DMS114 treated with DMSO at 0.1 percent for 48 hours (cell line): ENCODE measurements around the gene DAZAP1.

ENCODE experiments used
- DNase-seq: peaks from one replicate; lab custom pipeline; 2025; ENCODE audit not compliant: unreplicated experiment; lab: John Stamatoyannopoulos, UW

The DAZAP1 gene

GRCh38 chr19:1377176-1377964 is 30.0 kb upstream of the DAZAP1 start:
- no peak for DNase-seq

DNA sequence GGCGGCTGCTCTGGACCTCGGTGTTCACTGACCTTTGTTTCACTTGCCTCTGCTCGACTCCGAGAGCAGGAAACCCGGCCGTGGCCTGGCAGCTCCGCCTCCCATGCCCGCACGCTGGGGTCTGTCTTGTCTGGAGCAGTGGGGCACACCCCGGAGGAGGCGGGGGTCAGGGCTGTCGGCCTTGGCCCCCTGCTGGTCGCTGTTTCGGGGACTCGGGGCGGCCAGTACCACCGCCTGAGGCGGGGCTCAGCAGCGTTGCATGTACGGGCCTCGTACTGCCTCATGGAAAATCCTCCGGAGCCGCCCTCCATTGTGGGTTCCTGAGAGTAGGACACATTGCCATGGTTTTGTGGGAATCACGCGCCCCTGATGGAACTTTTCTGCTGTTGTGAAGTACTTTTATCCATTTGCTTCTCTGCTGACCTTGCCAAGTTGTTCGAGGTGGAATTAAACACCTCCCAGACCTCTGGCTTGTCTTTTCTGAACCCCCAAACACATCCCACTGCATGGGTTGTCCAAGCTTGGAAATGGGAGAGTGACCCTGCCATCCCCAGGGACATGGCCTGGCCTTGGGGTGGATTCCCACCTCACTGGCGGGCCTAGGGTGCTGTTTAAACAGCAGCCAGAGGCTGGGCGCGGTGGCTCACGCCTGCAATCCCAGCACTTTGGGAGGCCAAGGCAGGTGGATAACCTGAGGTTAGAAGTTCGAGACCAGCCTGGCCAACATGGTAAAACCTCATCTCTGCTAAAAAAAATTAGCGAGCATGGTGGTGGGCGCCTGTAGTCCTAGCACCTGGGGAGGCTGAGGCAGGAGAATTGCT is 29.2 kb upstream of the DAZAP1 start:
- DNase-seq: no peak

- no peak for DNase-seq
Observed at GRCh38 chr19:1379126-1379905, 28.1 kb upstream of the DAZAP1 start.

GRCh38 chr19:1379961-1380489 is 27.4 kb upstream of the DAZAP1 start:
- DNase-seq: no peak

DNA sequence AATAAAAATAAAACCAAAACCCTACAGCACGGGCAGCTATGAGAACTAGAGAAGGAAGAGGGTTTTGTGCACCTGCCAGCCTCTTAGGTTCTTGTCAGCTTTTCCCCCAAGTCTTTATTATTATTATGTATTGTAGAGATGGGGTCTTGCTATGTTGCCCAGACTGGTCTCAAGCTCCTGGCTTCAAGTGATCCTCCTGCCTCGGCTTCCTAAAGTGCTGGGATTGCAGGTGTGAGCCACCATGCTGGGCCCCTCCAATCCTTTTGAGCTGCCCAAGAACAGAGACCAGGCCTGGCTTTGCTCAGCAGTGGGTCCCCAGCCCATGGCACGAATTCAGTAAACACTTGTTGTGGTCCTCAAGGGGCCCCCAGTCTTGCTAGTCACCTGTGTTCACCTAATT is 25.1 kb upstream of the DAZAP1 start:
- no peak for DNase-seq

- no peak for DNase-seq
Observed at GRCh38 chr19:1383017-1383311, 24.4 kb upstream of the DAZAP1 start.

- DNase-seq: peak; percentile 62
Observed at GRCh38 chr19:1383312-1384084, 23.9 kb upstream of the DAZAP1 start, which contains the start of gene NDUFS7. TSS of gene NDUFS7 (plus strand) at chr19:1383907. CDS start at chr19:1383927, 20 bp downstream.

DNA sequence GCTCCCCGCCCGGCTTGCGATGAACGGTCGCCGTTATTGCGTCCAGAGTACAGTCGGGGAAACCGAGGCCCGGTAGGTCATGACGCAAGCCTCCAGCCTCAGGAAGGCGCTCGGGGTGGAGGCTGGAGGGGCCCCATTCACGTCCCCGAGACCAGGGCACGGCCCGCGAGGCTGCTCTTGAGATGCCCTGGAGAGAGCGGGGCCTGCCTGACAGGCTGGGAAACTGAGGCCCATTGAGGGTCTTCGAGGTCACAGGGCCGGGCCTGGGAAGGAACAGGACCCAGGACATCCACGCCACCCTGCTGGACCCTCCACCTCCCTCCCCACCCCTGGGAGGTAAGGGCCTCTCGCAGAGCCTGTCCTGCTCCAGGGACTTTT is 23.3 kb upstream of the DAZAP1 start:
- DNase-seq: no peak

GRCh38 chr19:1384478-1385110 is 22.8 kb upstream of the DAZAP1 start:
- DNase-seq: no peak

DNA sequence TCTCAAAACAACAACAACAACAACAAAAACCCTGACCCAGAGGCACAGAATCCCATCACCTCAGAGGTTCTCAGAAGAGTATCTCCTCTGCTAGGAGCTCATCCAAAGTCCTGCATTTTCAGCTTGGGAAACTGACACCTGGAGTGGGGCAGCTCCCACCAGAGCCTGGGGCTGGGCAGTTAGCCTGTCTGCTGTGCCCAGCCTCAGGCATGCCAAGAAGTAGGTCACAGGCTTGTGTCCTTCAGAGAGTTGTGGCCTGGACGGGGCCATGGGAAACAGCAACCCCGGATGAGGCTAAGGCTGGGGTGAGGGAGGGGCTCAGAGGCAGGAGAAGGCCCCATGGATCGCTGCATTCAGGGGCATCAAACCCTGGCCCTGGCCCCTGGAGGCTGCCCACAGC is 21.6 kb upstream of the DAZAP1 start:
- no peak for DNase-seq

DNA sequence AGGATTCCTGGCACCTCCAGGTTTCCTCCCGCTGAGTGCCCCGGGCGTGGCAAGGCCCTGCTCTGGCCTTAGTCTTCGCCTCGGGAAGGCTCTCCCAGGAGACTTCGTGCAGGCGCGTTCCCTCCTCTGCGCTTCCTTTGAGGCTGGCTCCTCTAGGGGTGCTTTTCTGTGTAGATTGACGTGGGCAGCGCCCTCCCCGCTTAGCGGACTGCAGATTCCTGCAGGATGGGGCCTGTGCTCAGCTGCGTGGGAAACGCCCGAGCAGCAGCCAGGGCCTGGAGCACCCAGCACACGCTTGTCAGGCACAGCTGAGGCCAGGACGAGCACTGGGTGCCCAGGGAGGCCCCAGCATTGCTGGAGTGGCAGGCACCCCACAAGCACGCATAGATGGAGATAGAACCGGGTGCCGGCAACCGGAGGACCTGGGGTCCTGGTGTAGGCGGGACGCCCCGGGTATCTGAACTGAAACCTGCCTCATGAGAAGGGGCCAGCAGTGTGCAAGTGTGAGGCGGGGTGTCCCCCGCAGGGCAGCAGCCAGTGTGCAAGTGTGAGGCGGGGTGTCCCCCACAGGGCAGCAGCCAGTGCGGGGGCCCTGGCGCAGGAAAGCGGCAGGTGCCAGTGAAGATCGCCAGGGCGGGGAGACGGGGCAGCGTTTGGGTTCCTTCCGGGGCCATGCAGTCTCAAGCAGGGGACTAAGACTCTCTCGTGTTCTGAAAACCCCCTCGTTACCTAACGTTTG is 20.3 kb upstream of the DAZAP1 start:
- DNase-seq: no peak

- no peak for DNase-seq
Observed at GRCh38 chr19:1387684-1388636, 19.4 kb upstream of the DAZAP1 start.

- no peak for DNase-seq
Observed at GRCh38 chr19:1388637-1389026, 18.8 kb upstream of the DAZAP1 start.

GRCh38 chr19:1389033-1389940 is 18.1 kb upstream of the DAZAP1 start:
- no peak for DNase-seq

- no peak for DNase-seq
Observed at GRCh38 chr19:1390890-1391423, 16.4 kb upstream of the DAZAP1 start.

DNA sequence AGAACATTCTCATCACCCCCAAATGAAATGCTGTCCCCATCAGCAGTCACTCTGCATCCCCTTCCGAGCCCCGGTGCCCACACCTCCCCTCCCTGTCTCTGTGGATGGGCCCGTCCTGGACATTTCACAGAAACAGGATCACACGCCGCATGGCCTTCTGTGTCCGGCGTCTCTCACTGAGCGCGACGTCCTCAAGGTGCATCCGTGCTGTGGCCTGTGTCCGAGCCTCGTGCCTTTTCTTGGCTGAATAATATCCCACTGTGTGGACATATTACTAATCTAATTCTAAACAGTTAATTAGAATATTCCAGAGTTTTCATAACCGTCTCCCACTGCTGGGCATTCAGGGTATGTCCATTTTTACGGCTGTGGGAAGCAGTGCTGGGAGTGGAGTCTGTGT is 15.0 kb upstream of the DAZAP1 start:
- no peak for DNase-seq

GRCh38 chr19:1392939-1393530 is 14.4 kb upstream of the DAZAP1 start:
- no peak for DNase-seq
